Astrocyte (in vitro differentiated cells and primary cell): Measurements from ENCODE around the gene KCNJ13. TPM values are rescaled to one million over a fixed set of nuclear protein-coding genes. Genes with fewer than 3 reads are reported as not detected.

Source experiments
- DNase-seq: peaks from one replicate; pipeline ENCODE4 v3.0.0-alpha.2; 2010; ENCODE audit warnings: low read depth
- FAIRE-seq: peaks from 2 replicates; lab custom pipeline; 2011; peaks lifted over from hg19 to GRCh38; lab: Jason Lieb, UNC
- H2AFZ ChIP-seq: 2 replicates; pipeline ENCODE4 v1.6.0; 2012; ENCODE audit warnings: low read depth, low read length, inconsistent platforms
- H3K27ac ChIP-seq: 2 replicates; pipeline ENCODE4 v1.5.1; 2011; ENCODE audit warnings: low read depth, low read length, inconsistent platforms
- H3K27me3 ChIP-seq: 2 replicates; pipeline ENCODE4 v1.6.0; 2011; ENCODE audit warnings: low read length, inconsistent platforms; ENCODE audit not compliant: insufficient read depth
- H3K36me3 ChIP-seq: 2 replicates; pipeline ENCODE4 v1.5.1; 2011; ENCODE audit warnings: low read length, inconsistent platforms; ENCODE audit not compliant: insufficient read depth
- H3K4me1 ChIP-seq: 2 replicates; pipeline ENCODE4 v1.5.1; 2011; ENCODE audit warnings: low read length, inconsistent platforms; ENCODE audit not compliant: insufficient read depth
- H3K4me2 ChIP-seq: 2 replicates; pipeline ENCODE4 v1.6.0; 2012; ENCODE audit warnings: low read length, inconsistent platforms
- H3K4me3 ChIP-seq: 2 replicates; pipeline ENCODE4 v1.5.1; 2011; ENCODE audit warnings: low read depth, mild to moderate bottlenecking, low read length, inconsistent platforms; ENCODE audit not compliant: insufficient read depth
- H3K79me2 ChIP-seq: 2 replicates; pipeline ENCODE4 v1.6.0; 2012; ENCODE audit warnings: mild to moderate bottlenecking, low read length, inconsistent platforms; ENCODE audit not compliant: insufficient read depth
- H3K9ac ChIP-seq: 2 replicates; pipeline ENCODE4 v1.6.0; 2012; ENCODE audit warnings: mild to moderate bottlenecking, low read length, inconsistent platforms
- H3K9me3 ChIP-seq: 2 replicates; pipeline ENCODE4 v1.5.1; 2012; ENCODE audit warnings: low read depth, mild to moderate bottlenecking, low read length, inconsistent platforms; ENCODE audit not compliant: insufficient read depth
- H4K20me1 ChIP-seq: 2 replicates; pipeline ENCODE4 v1.6.0; 2012; ENCODE audit warnings: low read length, inconsistent platforms; ENCODE audit not compliant: insufficient read depth
- H3K27ac Mint-ChIP-seq: one replicate; pipeline ENCODE4 v1.8.0; 2021; ENCODE audit warnings: mild to moderate bottlenecking, mixed read lengths; ENCODE audit not compliant: unreplicated experiment
- H3K27me3 Mint-ChIP-seq: one replicate; pipeline ENCODE4 v1.8.0; 2021; ENCODE audit warnings: low read depth, mixed read lengths; ENCODE audit not compliant: unreplicated experiment
- H3K36me3 Mint-ChIP-seq: one replicate; pipeline ENCODE4 v1.8.0; 2021; ENCODE audit warnings: low read depth, mixed read lengths; ENCODE audit not compliant: unreplicated experiment
- H3K4me1 Mint-ChIP-seq: one replicate; pipeline ENCODE4 v1.8.0; 2021; ENCODE audit warnings: low read depth, mixed read lengths; ENCODE audit not compliant: unreplicated experiment
- H3K4me3 Mint-ChIP-seq: one replicate; pipeline ENCODE4 v1.8.0; 2021; ENCODE audit warnings: mild to moderate bottlenecking, moderate library complexity, mixed read lengths; ENCODE audit not compliant: unreplicated experiment
- H3K9me3 Mint-ChIP-seq: one replicate; pipeline ENCODE4 v1.8.0; 2021; ENCODE audit warnings: mild to moderate bottlenecking, mixed read lengths; ENCODE audit not compliant: unreplicated experiment
- EZH2 ChIP-seq: IDR thresholded peaks from 2 replicates; pipeline ENCODE4 v1.6.1; 2012; ENCODE audit warnings: mild to moderate bottlenecking, low read length, inconsistent platforms; ENCODE audit not compliant: insufficient read depth
- total RNA-seq: library from RNA; stranded (reverse); gene quantifications from 2 replicates; pipeline ENCODE4 v1.2.1, GENCODE V29; 2021
- TF ChIP-seq, protein P1 (sequence below): IDR thresholded peaks from 2 replicates; pipeline ENCODE4 v1.5.1; 2011; ENCODE audit warnings: low read depth, mild to moderate bottlenecking, inconsistent platforms, low read length, moderate library complexity; ENCODE audit not compliant: insufficient read depth

Gene KCNJ13
- total RNA-seq, 1 donor from 2014 or later, result not detected

DNA sequence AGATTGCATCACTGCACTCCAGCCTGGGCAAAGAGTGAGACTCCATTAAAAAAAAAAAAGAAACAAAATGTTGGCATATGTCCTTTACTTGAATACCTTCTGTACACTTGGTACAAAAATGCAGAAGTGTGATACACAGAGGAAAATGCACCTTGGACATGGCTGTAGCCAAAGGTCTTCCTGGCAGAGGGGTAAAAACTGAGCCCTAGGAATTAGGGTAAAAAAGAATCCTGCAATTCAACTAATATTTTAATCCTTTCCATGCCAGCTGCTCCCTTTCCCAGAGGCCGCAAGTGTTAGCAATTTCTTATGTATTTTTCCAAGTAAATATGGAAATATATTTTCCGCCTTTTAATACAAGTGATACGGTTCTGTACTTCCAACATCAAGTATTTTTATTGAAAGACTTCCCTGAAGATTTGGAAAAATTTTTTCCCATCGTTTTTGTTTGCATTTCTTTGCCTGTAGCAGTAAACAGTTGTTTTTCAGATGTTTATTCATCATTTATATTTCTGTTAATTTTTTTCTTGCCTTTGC is 26.2 kb downstream of the KCNJ13 start:
- no peak for DNase-seq
- H3K27ac Mint-ChIP-seq, result no peak overlapping the region
- Histone ChIP-seq H4K20me1 (peaks cover 14% of the 10 kb centered on the region), H3K27me3 (no peaks in the 10 kb centered on the region), H3K9me3 (no peaks in the 10 kb centered on the region), H3K36me3 (peaks cover 16% of the 10 kb centered on the region), H3K9ac (no peak overlapping the region), H3K79me2 (no peaks in the 10 kb centered on the region), H3K4me1 (no peaks in the 10 kb centered on the region), H3K4me3 (no peak overlapping the region), H3K27ac (no peak overlapping the region), H3K4me2 (no peak overlapping the region), H2AFZ (no peak overlapping the region)
- no peak for FAIRE-seq
- peaks cover 4% of the 10 kb centered on the region for H3K36me3 Mint-ChIP-seq
- no peaks in the 10 kb centered on the region for H3K27me3 Mint-ChIP-seq
- peaks cover 1% of the 10 kb centered on the region for H3K4me1 Mint-ChIP-seq
- H3K9me3 Mint-ChIP-seq, result no peaks in the 10 kb centered on the region
- H3K4me3 Mint-ChIP-seq, result no peak overlapping the region
- TF ChIP-seq EZH2, result no peak
- TF ChIP-seq, protein P1, sequence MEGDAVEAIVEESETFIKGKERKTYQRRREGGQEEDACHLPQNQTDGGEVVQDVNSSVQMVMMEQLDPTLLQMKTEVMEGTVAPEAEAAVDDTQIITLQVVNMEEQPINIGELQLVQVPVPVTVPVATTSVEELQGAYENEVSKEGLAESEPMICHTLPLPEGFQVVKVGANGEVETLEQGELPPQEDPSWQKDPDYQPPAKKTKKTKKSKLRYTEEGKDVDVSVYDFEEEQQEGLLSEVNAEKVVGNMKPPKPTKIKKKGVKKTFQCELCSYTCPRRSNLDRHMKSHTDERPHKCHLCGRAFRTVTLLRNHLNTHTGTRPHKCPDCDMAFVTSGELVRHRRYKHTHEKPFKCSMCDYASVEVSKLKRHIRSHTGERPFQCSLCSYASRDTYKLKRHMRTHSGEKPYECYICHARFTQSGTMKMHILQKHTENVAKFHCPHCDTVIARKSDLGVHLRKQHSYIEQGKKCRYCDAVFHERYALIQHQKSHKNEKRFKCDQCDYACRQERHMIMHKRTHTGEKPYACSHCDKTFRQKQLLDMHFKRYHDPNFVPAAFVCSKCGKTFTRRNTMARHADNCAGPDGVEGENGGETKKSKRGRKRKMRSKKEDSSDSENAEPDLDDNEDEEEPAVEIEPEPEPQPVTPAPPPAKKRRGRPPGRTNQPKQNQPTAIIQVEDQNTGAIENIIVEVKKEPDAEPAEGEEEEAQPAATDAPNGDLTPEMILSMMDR, result no peak

DNA sequence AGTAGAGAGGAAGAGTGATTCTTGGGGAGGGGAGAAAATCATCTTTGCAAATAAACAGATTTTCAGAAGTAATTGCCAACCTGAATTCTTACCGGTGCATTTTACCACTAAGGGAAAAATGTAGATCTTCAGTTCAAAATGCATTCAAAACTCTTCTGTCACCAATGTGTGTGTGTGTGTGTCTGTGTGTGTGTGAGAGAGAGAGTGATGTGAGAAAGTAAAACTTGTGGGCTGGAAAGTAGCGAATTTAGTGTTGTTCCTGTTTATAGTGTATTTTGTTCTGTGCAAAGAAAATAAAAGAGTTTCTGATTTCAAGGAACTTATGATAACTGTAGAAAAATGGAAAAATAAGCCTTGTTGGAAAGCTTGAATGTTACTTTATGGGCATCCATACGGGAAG is 27.0 kb downstream of the KCNJ13 start:
- Histone ChIP-seq H4K20me1 (peaks cover 14% of the 10 kb centered on the region), H3K4me1 (no peaks in the 10 kb centered on the region), H3K36me3 (peaks cover 16% of the 10 kb centered on the region), H3K27me3 (no peaks in the 10 kb centered on the region), H3K9me3 (no peaks in the 10 kb centered on the region), H3K27ac (no peak overlapping the region), H3K9ac (no peak overlapping the region), H2AFZ (no peak overlapping the region), H3K79me2 (no peaks in the 10 kb centered on the region), H3K4me2 (no peak overlapping the region), H3K4me3 (no peak overlapping the region)
- TF ChIP-seq, protein P1, result no peak
- TF ChIP-seq EZH2, result no peak
- Mint-ChIP-seq H3K36me3 (peaks cover 4% of the 10 kb centered on the region), H3K4me1 (peaks cover 1% of the 10 kb centered on the region), H3K27me3 (no peaks in the 10 kb centered on the region), H3K9me3 (no peaks in the 10 kb centered on the region), H3K27ac (no peak overlapping the region), H3K4me3 (no peak overlapping the region)
- FAIRE-seq (no peak), DNase-seq (no peak)

DNA sequence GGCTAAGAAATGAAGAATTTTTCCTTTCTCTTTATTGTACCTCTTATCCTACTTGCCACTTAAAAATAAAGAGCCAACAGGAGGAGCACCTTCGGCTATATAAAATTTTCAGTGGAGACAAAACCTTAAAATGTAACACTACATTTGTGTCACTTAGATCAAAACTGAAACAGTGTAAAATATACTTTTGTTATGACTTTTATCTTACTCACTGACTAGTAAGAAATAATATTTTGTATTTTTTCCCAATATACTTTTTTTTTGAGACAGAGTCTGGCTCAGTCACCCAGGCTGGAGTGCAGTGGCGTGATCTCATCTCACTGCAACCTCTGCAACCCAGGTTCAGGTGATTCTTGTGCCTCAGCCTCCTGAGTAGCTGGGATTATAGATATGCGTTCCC is 28.3 kb downstream of the KCNJ13 start:
- Histone ChIP-seq H3K27ac (no peak overlapping the region), H3K4me1 (no peaks in the 10 kb centered on the region), H2AFZ (no peak overlapping the region), H3K36me3 (peaks cover 16% of the 10 kb centered on the region), H3K27me3 (no peaks in the 10 kb centered on the region), H3K4me3 (no peak overlapping the region), H4K20me1 (peaks cover 16% of the 10 kb centered on the region), H3K4me2 (no peak overlapping the region), H3K79me2 (no peaks in the 10 kb centered on the region), H3K9me3 (no peaks in the 10 kb centered on the region), H3K9ac (no peak overlapping the region)
- peaks cover 1% of the 10 kb centered on the region for H3K4me1 Mint-ChIP-seq
- FAIRE-seq, result no peak
- no peak for TF ChIP-seq EZH2
- TF ChIP-seq, protein P1, result no peak
- no peak for DNase-seq
- no peaks in the 10 kb centered on the region for H3K27me3 Mint-ChIP-seq
- H3K36me3 Mint-ChIP-seq, result peaks cover 4% of the 10 kb centered on the region
- H3K4me3 Mint-ChIP-seq, result no peak overlapping the region
- no peaks in the 10 kb centered on the region for H3K9me3 Mint-ChIP-seq
- H3K27ac Mint-ChIP-seq, result no peak overlapping the region
